Measurements from ENCODE around the gene CFAP77.

DNA sequence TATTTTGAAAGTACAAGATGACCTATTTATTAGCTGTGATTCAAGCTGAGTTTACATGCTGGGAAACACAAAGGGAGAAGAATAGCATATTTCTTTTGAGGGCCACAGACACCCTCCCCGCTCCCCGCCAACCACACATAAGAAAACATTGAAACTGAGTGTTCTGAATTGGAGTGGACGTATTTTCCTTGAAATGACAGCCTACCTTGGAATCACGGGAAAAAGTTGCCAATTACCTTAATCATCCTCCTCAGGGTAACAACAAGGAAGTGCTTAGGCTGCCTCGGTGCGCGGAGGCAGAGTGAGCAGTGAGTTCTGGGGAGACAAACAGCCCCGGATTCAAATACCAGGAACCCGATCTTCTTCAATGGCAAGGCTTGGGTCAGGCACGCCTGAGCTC lies 31.4 kb downstream of the CFAP77 start:
- TF ChIP-seq, protein P1, sequence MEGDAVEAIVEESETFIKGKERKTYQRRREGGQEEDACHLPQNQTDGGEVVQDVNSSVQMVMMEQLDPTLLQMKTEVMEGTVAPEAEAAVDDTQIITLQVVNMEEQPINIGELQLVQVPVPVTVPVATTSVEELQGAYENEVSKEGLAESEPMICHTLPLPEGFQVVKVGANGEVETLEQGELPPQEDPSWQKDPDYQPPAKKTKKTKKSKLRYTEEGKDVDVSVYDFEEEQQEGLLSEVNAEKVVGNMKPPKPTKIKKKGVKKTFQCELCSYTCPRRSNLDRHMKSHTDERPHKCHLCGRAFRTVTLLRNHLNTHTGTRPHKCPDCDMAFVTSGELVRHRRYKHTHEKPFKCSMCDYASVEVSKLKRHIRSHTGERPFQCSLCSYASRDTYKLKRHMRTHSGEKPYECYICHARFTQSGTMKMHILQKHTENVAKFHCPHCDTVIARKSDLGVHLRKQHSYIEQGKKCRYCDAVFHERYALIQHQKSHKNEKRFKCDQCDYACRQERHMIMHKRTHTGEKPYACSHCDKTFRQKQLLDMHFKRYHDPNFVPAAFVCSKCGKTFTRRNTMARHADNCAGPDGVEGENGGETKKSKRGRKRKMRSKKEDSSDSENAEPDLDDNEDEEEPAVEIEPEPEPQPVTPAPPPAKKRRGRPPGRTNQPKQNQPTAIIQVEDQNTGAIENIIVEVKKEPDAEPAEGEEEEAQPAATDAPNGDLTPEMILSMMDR (IDR thresholded peaks at IDR 0.05): no peak
- TF ChIP-seq POLR2A (IDR thresholded peaks at IDR 0.05): no peak
